NCI-H1048 (cell line): Measurements from ENCODE around the gene PRKG1.
"Not testable (repeated sequence)": the region's sequence is repeated elsewhere in the genome, so short reads cannot be mapped to it uniquely, and the experiment has no call there.

Experiments used
- DNase-seq: peaks from one replicate; lab custom pipeline; 2025; lab: John Stamatoyannopoulos, UW

Gene PRKG1

DNA sequence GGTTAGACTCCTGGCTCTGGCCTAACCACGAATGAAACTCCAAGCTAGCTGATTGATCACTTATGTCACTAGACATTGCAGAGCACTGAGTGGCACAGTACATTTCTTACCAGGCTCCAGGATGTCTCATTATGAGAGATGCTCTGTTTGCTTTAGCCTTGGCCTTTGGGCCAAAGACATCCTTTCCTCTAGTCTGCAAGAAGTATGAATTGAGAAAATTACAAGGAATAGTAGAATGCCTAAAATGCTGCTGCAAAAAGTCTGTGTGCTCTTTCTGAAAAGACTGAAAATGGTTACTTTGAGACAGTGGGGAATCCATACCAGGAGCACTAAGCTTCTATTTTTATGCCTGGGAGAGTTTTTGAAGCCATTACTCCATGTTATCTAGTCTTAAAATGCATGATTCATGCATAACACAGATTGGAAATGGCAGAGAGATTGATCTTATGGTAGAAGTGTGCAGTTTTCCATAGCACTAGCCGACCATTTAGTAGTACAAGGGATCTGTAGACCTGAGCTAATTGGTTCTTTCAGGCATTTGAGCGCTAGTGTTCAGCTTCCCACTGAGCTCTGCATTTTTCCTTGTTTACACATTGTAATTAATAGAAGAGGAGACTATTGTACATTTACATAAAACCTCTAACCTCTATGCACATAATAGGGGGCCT lies 303.8 kb downstream of the PRKG1 start:
- DNase-seq, result no peak

DNA sequence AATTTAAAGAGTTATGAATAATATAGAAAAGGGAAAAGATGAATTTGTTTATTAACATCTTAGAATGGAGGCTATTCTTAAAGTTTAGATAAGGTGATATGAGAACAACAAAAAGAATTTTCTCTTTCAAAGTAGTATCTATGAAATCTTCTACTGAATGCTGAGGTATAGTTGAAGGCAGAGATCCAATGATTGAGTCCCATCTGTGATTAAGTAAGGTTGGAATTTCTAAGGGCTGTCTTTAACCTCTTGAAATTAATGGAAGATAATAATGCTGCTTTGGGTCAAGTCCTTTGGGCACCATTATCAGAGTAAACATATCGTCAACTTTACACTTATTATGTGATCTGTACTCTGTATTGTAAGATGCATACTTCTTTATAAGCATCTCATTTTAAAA lies 307.9 kb downstream of the PRKG1 start:
- no peak for DNase-seq

DNA sequence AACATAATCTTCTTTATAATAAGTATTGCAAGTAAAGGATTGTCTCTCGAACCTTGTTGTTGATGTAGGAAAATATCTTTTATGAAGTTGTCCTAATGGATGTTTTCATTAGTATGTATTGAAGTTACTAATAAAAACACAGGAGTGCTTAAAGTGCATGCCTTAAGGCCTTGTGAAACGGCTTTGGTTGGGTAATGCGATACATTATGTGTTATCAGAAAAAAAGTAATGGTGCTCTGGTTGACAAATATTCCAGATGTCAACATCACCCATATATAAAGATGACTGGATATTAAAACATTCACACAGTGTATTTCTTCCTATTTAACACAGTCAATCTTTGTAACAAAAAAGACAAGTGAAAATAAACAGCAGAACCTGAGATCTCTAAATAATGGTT lies 310.7 kb downstream of the PRKG1 start:
- DNase-seq, result no peak

DNA sequence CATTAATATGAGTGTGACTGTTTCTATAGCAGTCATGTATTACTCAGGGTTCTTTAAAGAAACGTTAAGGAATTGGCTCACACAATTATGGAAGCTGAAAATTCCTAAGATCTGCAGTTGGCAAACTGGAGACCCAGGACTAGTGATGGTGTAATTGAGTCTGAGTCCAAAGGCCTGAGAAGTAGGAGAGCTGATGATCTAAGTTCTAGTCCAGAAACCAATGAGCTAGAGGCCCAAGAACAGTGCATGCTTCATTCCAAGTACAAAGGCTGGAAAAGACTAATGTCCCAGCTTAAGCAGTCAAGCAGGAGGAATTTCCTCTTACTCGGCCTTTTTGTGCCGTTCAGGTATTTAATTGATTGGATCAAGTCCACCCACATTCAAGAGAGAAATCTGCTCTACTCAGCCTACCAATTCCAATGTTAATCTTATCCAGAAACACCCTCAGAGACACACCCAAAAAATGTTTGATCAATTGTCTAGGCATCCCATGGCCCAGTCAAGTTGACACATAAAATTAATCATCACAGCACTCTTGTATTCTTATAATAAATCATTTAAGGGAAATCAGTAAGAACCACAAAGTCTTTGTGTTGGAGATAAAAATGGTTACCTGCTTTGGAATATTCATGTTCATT lies 312.1 kb downstream of the PRKG1 start:
- no peak for DNase-seq

DNA sequence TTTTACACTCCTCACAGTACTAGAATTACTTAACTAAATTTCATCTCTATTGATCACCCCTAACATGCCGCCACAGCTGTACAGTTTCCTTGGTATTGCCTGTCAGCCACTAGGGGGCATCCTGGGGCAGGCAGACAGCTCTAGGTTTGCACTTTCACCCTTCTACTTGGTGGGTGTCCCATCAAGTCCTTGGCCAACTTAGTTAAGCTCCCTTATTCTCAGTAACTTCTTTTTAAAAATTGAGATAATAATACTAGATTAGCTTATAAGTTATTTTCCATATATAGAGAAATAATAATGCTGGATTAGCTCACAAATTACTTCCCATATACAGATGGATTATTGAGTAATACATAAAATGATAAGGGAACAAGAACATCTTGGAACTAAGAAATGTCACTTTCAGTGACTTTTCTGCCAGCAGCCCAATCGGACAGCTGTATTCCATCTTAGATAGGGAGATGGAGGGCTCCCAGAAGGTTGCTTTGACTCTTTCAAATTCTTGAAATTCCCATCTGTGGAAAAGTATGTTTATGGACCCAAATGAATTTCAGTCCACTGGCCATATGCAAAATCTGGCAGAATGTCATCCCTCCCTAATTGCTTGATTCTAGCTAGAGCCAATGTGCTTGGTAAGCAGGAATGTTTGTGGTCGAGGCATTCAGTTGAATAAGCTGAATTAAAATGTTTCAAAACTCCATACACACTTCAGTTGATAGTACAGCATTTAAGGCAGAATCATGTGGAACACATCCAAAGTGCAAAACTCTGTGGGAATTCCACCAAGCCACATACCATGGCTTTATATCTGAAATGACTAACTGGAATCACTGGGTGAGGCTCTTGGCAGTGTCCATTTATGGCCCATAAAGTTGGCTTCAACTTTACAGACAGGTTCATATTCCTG lies 315.4 kb downstream of the PRKG1 start:
- DNase-seq, result no peak

DNA sequence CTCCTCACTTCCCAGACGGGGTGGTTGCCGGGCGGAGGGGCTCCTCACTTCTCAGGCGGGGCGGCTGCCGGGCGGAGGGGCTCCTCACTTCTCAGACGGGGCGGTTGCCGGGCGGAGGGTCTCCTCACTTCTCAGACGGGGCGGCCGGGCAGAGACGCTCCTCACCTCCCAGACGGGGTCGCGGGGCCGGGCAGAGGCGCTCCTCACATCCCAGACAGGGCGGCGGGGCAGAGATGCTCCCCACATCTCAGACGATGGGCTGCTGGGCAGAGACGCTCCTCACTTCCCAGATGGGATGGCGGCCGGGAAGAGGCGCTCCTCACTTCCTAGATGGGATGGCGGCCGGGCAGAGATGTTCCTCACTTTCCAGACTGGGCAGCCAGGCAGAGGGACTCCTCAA lies 318.7 kb downstream of the PRKG1 start:
- not testable (repeated sequence) for DNase-seq

DNA sequence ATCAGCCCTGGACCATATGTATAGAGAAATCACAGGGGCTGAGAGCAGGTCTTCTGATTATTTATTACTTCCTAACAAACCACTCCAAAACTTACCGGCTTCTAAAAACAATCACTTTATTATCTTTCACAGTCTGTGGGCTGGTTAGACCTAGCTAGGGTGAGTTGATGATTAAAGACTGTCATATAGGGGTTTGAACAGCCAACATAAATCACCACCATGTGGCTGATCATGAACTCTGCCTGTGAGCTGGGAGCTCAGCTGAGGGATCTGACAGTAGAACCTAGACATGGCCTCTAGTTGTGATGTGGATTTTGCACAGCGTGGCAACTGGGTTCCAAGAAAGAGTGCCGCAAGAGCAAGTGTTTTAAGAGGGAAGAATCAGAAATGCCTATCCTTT lies 319.8 kb downstream of the PRKG1 start:
- no peak for DNase-seq

DNA sequence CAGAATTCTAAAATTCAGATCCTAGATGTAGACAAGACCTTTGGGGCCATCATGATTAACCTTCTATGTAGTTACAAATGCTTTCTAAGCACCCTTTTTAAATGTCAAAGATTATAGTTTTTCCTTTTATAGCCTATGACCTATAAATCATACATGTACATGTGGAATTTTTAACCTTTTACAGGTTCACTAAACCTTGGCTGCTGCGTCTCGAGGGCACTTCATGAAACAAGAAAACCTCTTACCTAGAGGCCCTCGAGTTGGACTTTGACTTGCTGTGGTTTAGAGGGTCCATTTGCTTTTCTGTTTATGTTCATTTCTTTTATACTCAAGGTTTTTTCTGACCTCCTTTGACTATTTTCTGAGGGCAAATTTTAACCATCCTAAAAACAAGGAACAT lies 323.0 kb downstream of the PRKG1 start:
- no peak for DNase-seq

DNA sequence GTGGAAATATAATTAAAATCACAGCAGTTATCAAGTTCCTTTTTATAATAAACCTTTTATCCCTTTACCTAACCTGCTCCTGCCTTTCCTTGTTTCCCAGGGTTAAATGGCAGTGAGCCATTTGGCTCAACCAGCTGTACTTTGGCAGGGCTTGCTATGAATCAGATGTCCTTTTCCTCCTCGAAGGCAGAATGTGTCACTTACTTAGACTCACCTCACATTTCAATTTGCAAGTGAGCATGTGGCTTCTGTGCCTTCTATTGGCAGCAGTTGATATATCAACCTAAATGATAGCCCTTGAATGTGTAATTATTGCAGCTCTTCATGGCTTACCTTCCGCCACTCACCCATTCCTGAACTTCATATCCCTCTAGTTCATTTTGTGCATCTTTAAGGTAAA lies 323.4 kb downstream of the PRKG1 start:
- no peak for DNase-seq

DNA sequence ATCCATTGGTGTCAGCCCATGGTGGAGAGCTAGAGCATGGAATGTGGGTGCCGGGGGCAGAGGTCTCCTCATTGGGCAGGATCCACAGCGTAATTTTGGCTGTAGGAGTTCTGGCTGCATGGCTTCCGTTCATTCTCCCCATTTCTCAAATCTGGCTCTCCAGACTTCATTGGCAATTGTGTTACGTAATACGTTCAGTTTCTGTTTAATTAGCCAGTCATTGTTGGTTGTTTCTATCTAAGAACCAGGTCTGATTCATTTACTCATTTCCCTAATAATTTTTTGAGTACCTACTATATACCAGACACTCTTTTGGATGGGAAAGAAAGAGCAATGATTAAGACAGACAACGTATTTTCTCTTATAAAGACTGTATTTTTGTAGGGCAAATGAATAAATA lies 325.6 kb downstream of the PRKG1 start:
- no peak for DNase-seq

DNA sequence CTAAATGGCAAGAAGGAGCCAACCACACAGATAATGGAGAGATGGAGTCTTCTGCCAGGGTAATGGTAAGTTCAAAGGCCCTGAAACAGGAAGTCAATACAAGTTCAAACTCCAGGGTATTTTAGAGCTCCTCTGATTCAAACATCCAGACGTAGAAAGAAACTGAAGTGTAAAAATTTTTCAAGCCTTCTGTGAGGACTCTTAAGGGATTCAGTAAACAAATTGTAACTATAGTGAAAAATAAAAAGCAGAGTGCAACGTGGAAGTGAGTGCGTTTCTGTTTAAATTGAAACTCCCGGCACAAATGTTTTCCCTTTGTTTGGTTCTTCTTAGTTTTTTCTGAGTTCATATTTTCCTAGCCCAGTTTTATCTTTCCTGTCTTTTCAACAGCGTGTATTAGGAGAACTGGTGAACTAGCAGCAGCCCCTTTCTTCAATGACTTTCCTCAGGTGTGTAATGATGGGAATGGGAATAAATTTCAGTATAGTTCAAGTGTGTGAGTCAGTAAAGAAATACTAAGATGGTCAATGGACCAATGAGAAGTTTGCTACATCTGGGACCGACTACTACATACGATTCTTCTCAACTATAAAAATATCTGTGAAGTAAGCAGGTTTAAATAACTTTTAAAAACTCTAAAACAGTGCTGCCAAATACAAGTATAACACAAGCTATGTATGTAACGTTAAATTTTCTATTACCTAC lies 326.3 kb downstream of the PRKG1 start:
- no peak for DNase-seq

DNA sequence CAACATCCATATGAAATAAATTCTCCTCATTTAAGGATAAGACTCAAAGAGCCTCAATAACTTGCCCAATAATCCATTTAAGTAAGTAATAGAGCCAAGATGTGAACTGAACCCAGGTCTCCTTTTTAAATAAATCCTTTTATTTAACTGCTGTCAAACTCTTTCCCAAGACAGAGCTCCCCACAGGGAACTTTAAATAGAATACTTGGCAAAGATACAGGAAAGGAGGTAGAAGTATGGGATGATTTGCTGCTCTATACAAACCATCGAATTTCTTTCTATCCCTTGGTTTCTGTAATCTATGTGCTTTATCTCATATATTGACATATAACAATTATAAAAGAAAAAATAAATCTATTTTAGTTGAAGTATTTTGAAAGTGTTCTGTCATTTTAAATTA lies 329.2 kb downstream of the PRKG1 start:
- no peak for DNase-seq

DNA sequence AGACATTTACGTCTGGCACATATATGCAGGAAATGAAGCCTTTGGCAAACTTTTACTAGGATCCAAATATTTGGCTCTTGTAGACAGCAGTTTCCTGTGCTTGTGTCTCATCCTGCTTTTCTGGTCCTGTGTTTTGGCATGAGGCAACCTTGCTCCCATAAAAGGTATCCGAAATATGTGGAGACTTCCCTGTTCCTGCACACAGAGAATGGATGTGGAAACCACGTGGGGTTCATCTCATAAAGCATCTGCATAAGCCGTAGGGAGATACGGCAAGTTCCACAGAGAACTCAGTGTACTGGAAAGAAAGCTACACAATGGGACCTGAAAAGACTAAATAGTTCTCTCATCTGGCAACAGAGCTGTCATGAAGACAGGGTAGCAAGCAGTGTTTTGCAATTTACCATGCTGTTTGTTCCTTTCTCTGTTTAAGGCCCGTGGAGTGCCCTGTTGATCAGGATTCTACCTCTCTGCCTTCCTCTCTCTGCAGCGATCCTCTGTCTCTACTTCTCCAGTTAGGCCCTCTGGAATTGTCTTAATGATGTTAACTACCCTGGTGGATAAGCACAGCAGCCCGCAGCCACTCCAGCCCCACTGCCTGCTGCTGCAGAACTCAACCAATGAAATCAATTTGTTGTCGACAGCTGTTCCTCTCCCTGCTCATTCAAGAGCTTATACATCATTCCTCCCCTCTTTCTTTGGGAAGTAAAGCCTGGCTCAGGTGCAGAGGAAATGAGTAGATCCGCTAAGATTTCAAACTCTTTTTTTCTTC lies 331.5 kb downstream of the PRKG1 start:
- no peak for DNase-seq

DNA sequence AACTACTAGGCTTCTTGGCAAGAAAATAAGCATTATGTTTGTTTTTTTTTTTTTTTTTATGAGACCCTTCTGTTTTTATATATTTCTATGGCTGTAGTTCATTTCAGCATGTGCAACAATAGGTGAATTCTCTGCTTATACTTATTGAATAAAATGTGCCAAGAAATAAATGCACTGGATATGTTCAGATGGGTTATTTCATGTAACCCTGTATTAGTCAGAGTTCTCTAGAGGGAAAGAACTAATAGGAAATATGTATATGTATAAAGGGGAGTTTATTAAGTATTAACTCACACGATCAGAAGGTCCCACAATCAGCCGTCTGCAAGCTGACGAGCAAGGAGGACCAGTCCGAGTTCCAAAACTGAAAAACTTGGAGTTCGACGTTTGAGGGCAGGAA lies 332.3 kb downstream of the PRKG1 start:
- no peak for DNase-seq

DNA sequence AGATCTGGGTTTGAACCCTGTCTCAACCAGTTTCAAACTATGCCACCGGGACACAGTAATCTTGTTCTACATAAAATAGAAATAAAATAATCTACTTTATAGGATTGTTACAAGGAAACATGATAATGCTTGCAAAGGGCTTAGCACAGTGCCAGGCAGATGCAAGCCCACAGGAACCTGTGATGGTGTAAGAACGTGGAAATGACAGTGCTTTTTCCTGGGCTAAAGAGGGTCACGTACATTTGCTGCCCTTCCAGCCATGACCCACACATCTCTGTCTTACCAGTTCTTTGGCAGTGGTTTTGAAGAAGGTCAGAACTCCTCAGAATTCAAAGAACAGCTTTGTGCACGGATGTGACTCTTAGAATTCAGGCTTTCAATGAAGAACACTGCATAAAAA lies 342.2 kb downstream of the PRKG1 start:
- no peak for DNase-seq

DNA sequence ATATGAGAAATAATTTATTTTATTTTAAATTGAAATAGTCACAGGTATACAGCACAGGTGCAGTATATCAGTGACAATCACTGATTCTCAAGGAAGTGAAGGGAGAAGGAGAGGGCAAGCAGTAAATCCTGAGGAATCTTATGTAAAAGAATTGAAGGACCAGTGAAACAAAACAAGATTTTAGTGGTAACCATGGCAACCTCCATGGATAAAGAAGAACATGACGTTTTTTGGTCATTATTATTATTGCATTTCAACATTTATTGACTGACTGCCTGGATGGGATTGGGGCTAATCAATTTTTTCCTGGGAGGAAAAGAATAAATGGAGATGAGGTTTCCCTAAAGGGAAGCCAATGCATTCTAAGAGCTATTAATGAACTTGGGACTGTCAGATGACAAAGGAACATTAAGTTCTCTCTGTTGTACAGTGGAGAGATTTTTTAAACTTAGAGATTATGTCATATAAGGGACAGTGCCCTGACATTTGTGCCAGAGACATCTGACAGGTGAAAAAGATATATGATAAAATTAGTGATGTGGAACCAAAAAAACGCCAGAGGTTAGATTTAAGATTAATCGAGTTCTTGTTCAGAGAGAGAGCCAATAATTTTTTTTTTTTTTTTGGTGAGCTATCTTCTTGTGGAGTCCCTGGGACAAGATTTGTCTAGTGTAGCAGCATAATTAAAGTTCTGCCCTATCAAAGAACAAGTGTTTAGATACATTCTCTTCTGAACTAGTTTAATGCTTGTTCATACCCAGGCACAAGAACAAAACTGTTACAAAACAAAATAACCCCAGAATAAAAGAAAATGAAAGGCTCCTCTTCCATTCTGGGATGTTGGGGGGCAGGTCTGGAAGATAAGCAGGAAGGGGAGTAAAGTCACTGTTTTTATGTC lies 345.2 kb downstream of the PRKG1 start:
- DNase-seq, result no peak

DNA sequence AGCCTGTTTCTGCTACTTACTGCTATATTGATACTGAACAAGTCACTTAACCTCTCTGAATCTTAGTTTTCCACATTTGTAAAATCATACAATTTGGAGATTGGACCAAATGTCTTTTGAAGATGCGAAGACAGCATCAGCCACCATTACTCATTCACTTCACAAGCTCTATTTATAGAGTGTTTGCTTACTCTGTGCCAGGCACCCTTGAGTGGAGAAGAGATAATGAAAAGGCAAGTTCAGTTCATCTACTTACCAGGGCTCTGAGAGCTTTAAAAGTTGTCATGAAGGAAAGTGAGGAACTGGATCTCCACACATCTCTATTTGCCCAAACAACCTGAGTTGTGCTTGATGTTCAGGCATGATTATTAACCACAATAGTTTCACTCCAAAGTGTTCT lies 347.6 kb downstream of the PRKG1 start:
- DNase-seq, result no peak

DNA sequence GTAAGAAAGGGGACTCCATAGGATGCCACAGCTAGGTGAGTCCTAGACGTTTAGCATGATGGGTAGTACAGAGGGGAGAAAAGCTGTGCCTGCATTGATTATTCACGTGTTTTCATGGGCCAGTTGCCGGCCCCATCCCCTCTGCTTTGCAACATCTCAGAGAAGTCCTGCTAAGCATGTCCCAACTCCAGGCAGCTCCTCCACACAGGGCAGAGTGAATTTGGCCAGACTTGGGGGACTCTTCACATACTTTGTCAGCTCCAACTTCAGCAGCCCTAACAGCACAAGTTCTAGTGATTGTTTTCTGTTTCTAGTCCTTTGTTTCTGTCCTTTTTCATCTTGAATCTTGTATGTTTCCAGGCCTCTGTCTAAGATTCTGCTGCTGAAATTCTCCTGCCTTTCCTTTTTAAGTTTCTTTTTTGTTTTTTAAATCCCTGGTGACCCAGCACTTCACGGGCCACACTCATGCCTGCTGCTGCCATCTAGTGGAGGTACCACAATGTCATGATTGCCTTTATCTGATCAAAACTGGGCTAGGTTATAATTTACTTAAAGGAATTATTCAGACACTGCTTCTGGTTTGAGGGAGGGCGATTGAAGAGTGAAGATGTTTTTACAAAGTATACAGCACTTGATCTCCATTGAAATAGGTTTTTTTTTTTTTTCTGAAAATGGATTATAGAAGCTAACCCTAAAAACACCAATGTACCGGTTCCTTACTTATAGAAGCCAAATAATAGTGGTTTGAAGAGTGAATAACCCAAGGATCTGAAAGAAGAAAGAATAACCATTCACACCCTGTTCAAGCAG lies 348.2 kb downstream of the PRKG1 start:
- no peak for DNase-seq

DNA sequence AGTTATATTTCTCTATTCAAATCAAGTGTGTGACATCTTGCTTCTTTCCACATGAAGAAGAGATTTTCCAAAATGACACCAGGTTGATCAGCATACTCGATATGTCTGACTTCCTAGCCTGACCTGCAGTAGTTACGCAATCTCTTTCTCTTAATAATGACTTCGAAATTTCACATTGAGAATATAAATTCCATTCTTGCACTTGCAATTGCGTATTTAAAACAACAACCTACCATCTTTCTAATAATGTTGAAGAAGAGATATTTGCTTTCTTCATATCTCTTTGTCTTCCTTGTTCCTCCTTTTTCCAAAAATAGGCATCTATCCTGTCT lies 348.8 kb downstream of the PRKG1 start:
- DNase-seq, result no peak

DNA sequence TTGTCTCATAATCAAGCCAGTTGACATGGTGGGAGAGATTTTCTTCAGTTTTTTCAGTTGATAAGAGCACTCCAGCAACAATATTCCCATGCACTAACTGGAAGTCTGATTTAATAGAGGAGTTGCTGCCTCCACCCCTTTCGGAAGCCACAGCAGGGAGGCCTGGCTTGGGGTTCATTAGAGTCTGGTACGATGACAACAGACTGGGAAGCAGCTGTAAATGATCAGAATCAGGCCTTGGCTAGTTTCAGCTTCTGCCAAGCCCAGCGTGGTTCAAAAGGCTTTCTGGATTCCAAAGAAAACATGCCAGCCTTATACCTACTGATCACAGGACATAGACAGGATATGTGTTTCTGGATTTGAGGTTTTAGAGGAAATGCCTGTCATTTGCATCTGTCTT lies 351.1 kb downstream of the PRKG1 start:
- DNase-seq, result no peak
